Retinal pigment epithelial cell (primary cell): ENCODE data around the gene TRPM3.

ENCODE experiments used
- DNase-seq: peaks from one replicate; pipeline ENCODE4 v3.0.0-alpha.2; 2010; ENCODE audit warnings: low read depth
- H3K4me3 ChIP-seq: 2 replicates; pipeline ENCODE4 v1.5.1; 2011; ENCODE audit warnings: mild to moderate bottlenecking, low read length, control low read depth, moderate library complexity
- TF ChIP-seq, protein P1 (sequence below): conservative IDR thresholded peaks from 2 replicates; pipeline ENCODE4 v1.5.1; 2011; ENCODE audit warnings: low read depth, low read length, control low read depth, inconsistent platforms

Gene TRPM3

DNA sequence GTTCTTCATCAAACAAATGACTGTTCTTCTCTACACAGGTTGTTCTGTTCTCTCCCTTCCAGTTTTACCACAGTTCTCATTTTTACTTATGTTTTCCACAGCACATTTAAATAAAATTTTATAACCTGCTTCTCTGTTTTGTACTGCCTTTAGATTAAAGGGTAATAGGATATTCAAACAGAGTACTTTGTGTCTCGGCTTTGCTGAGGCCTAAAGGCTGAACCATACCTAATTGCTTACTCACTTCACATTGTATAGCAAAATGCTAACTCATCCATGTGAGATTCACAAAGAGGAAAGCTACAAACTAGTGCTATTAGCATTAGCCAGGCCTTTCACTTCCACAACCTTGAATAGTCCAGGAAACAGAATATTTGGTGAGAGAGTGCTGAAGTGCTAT is 200.3 kb downstream of the TRPM3 start:
- DNase-seq, result peak; percentile 73
- TF ChIP-seq, protein P1, sequence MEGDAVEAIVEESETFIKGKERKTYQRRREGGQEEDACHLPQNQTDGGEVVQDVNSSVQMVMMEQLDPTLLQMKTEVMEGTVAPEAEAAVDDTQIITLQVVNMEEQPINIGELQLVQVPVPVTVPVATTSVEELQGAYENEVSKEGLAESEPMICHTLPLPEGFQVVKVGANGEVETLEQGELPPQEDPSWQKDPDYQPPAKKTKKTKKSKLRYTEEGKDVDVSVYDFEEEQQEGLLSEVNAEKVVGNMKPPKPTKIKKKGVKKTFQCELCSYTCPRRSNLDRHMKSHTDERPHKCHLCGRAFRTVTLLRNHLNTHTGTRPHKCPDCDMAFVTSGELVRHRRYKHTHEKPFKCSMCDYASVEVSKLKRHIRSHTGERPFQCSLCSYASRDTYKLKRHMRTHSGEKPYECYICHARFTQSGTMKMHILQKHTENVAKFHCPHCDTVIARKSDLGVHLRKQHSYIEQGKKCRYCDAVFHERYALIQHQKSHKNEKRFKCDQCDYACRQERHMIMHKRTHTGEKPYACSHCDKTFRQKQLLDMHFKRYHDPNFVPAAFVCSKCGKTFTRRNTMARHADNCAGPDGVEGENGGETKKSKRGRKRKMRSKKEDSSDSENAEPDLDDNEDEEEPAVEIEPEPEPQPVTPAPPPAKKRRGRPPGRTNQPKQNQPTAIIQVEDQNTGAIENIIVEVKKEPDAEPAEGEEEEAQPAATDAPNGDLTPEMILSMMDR, result no peak
- H3K4me3 ChIP-seq, result no peak overlapping the region

GRCh38 chr9:70917277-70917676 is 204.1 kb downstream of the TRPM3 start:
- no peak overlapping the region for H3K4me3 ChIP-seq
- DNase-seq, result no peak
- TF ChIP-seq, protein P1, result no peak

GRCh38 chr9:70911791-70912190 is 209.6 kb downstream of the TRPM3 start:
- no peak overlapping the region for H3K4me3 ChIP-seq
- TF ChIP-seq, protein P1, result no peak
- no peak for DNase-seq

- H3K4me3 ChIP-seq, result no peak overlapping the region
- TF ChIP-seq, protein P1, result no peak
- no peak for DNase-seq
Measured at GRCh38 chr9:70910598-70910997, 210.8 kb downstream of the TRPM3 start.

DNA sequence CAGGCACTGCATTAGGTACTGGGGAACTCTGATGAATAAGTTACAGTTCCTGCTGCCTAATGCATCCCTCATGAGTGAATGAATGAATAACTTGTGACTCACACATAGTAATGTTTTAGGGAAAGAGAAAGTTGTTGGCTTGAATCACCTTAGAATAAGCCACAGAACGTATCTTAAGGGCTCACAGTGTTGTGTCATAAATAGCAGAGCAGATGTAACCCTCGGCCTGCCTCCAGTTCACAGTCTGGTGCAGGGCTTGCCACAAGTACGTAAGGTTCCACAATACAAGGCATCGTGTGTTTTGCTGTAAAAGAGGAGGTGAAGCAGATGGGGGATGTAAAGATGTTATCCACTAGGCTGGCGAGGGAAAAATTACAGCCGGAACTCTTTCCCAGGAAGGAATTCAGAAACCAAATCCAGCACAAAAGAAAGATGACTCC is 218.7 kb downstream of the TRPM3 start:
- peak; percentile 96 for DNase-seq
- TF ChIP-seq, protein P1, result no peak
- peak overlapping the region; percentile 22 for H3K4me3 ChIP-seq

DNA sequence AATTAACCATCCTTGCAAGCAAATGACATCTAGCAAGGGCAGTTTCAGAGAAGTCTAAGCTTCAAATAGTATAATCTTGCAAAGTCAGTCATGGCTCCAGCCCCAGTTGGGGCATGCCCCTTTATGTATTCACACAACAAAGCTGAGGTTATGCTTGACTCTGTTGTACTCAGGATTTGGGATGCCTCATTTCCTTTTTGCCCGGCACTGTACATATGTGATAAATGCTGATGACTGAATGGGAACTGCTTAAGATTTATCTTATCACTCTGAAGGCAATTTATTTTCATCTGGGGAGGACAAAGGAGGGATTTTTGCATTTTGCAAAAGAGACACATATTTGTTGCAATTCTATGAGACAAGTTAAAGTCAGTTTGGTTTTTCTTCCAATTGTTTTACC is 219.2 kb downstream of the TRPM3 start:
- H3K4me3 ChIP-seq, result no peak overlapping the region
- DNase-seq, result no peak
- TF ChIP-seq, protein P1, result no peak

DNA sequence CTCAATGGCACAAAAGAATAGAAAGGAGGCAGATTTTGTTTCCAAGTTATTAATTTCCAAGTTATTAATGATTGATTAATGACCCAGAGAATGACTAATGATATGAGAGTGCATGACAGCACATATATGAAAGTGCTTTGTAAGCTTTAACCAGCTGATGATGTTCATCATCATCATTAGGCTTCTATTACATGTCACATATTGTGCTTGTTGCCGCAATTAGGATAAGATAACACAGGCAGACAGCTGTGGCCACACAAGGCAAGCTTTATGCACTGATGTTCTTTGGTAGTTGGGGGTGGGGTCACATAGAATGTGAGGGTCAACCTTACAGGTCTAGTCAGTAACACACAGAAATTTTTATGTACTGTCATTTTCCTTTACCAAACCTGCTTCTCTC is 219.7 kb downstream of the TRPM3 start:
- TF ChIP-seq, protein P1, result no peak
- H3K4me3 ChIP-seq, result no peak overlapping the region
- no peak for DNase-seq
